HG03558 (cell line): ENCODE data around the gene SCAMP3.

Source experiments
- ATAC-seq: cut with Tn5 transposase; IDR thresholded peaks from one replicate; pipeline ENCODE4 v1.9.1; 2021; ENCODE audit warnings: moderate number of reproducible peaks; ENCODE audit not compliant: unreplicated experiment; ENCODE audit errors: extremely low read depth

SCAMP3 gene

GRCh38 chr1:155208541-155209311 is 53.4 kb downstream of the SCAMP3 start, which contains the start of gene MTX1:
Gene MTX1, plus strand, starts transcription at chr1:155208695. Its CDS starts 110 bp downstream, at chr1:155208805.
- ATAC-seq = no peak

GRCh38 chr1:155207806-155208540 is 54.2 kb downstream of the SCAMP3 start, which contains the start of gene THBS3:
Gene THBS3, minus strand, starts transcription at chr1:155207897. Its CDS starts 21 bp downstream, at chr1:155207876.
- no peak for ATAC-seq

- no peak for ATAC-seq
Measured at GRCh38 chr1:155206891-155207805, 55.0 kb downstream of the SCAMP3 start.
